ENCODE results near the gene KIF26B.

DNA sequence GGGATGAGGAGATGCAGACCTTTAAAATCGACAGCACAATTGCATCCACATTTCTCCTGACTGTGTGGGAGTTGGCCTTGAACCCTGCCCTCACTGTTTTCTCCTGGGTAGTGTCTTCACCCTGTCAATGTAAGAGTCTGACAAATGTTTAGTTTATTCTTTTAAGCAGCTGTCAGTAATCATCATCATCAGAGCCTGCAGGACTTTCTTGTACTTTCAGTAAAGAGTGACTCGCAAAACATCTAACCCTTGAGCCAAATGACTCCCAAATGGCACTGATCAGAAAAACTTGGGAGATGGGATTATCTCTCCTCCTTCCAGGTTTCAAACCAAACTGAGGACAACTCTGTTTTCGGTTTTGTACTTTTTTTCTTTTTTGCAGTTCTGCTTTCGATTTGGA, 460.2 kb downstream of the KIF26B start:
- TF ChIP-seq, protein P1, sequence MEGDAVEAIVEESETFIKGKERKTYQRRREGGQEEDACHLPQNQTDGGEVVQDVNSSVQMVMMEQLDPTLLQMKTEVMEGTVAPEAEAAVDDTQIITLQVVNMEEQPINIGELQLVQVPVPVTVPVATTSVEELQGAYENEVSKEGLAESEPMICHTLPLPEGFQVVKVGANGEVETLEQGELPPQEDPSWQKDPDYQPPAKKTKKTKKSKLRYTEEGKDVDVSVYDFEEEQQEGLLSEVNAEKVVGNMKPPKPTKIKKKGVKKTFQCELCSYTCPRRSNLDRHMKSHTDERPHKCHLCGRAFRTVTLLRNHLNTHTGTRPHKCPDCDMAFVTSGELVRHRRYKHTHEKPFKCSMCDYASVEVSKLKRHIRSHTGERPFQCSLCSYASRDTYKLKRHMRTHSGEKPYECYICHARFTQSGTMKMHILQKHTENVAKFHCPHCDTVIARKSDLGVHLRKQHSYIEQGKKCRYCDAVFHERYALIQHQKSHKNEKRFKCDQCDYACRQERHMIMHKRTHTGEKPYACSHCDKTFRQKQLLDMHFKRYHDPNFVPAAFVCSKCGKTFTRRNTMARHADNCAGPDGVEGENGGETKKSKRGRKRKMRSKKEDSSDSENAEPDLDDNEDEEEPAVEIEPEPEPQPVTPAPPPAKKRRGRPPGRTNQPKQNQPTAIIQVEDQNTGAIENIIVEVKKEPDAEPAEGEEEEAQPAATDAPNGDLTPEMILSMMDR (IDR thresholded peaks at IDR 0.05; ENCODE audit: insufficient read depth, low read length, poor library complexity, severe bottlenecking): no peak
- TF ChIP-seq EZH2phosphoT487 (conservative IDR thresholded peaks at IDR 0.05; ENCODE audit: low read length): no peak

Measured in SU-DHL-6 (cell line).